ENCODE data around the gene SH2D3C.

GRCh38 chr9:127730262-127730661 is 48.2 kb downstream of the SH2D3C start:
- TF ChIP-seq EZH2 (IDR thresholded peaks at IDR 0.05; ENCODE audit: low read depth) (no peak), CTCF (conservative IDR thresholded peaks at IDR 0.05) (no peak)
